Tibial artery (tissue), 4 donors: Measurements from ENCODE around the gene ARFRP1.
"Not testable (repeated sequence)": the region's sequence is repeated elsewhere in the genome, so short reads cannot be mapped to it uniquely, and the experiment has no call there.

Experiments
- DNase-seq, 2 donors: peaks; one replicate each; pipeline ENCODE4 v3.0.0-alpha.2; 2019
- H3K27ac ChIP-seq, 2 donors: fragments of 200-600 bp; sonication (generic) in 1 of 2; 1 replicate in 1 of 2; 2 replicates in 1 of 2; pipeline ENCODE4 v1.5.1; 2018 to 2019; ENCODE audit warnings: mild to moderate bottlenecking in 1 of 2
- H3K27me3 ChIP-seq, 2 donors: fragments of 200-600 bp; sonication (generic) in 1 of 2; one replicate each; pipeline versions ENCODE4 v1.5.1 to v1.6.0; 2016 to 2019
- H3K36me3 ChIP-seq, 3 donors: fragments of 200-600 bp; sonication (generic) in 2 of 3; one replicate each; pipeline ENCODE4 v1.5.1; 2016 to 2019; ENCODE audit warnings: mild to moderate bottlenecking in 2 of 3
- H3K4me1 ChIP-seq, 4 donors: fragments of 200-600 bp; sonication (generic) in 2 of 4; 1 replicate in 3 of 4; 2 replicates in 1 of 4; pipeline ENCODE4 v1.5.1; 2016 to 2019
- H3K4me3 ChIP-seq, 2 donors: fragments of 200-600 bp; sonication (generic) in 1 of 2; 1 replicate in 1 of 2; 2 replicates in 1 of 2; pipeline ENCODE4 v1.5.1; 2018 to 2019; ENCODE audit warnings: mild to moderate bottlenecking in 2 of 2
- H3K9me3 ChIP-seq, 3 donors: fragments of 200-600 bp; sonication (generic) in 1 of 3; one replicate each; pipeline ENCODE4 v1.5.1; 2016 to 2019
- CTCF ChIP-seq, 2 experiments: fragments of 200-600 bp in 1 of 2; fragments of 450-650 bp in 1 of 2; IDR thresholded peaks; one replicate each; pipeline ENCODE4 v1.5.1; 2017 to 2019; ENCODE audit warnings: antibody characterized with exemption in 2 of 2, mild to moderate bottlenecking in 1 of 2, moderate library complexity in 1 of 2
- intact Hi-C: fragments of 100-400 bp; cut with DNase I; formaldehyde crosslinking; loops from one replicate; pipeline ENCODE4 v1.15.0; 2023; ENCODE audit warnings: low total_unique reads

ARFRP1 gene

GRCh38 chr20:63672666-63673065, 35.1 kb downstream of the ARFRP1 start:
- no peak for DNase-seq
- H3K36me3 ChIP-seq, result peaks cover 35 to 83% (median 57%) of the 10 kb centered on the region in 3 donors
- no peak overlapping the region for H3K4me3 ChIP-seq
- H3K4me1 ChIP-seq, result no peaks in the 10 kb centered on the region
- no peaks in the 10 kb centered on the region for H3K9me3 ChIP-seq
- no peaks in the 10 kb centered on the region for H3K27me3 ChIP-seq
- TF ChIP-seq CTCF (IDR thresholded peaks at IDR 0.05), result no peak
- no peak overlapping the region for H3K27ac ChIP-seq
- intact Hi-C loops, result no loop called here

- H3K9me3 ChIP-seq, H3K4me3 ChIP-seq, intact Hi-C loops, H3K4me1 ChIP-seq, H3K27ac ChIP-seq, DNase-seq, H3K27me3 ChIP-seq: not testable (repeated sequence)
- H3K36me3 ChIP-seq, result peaks cover 39 to 86% (median 66%) of the 10 kb centered on the region in 3 donors
Measured at GRCh38 chr20:63671695-63672094, 36.1 kb downstream of the ARFRP1 start.

GRCh38 chr20:63668351-63668750, 39.4 kb downstream of the ARFRP1 start:
- intact Hi-C loops, result no loop called here
- no peak for TF ChIP-seq CTCF (IDR thresholded peaks at IDR 0.05)
- no peak for DNase-seq
- Histone ChIP-seq H3K27ac (no peak overlapping the region), H3K4me1 (no peaks in the 10 kb centered on the region), H3K9me3 (no peaks in the 10 kb centered on the region), H3K27me3 (no peaks in the 10 kb centered on the region), H3K4me3 (no peak overlapping the region), H3K36me3 (peaks cover 30 to 88% (median 60%) of the 10 kb centered on the region in 3 donors)

GRCh38 chr20:63667858-63668257, 39.9 kb downstream of the ARFRP1 start:
- Histone ChIP-seq H3K4me3 (no peak overlapping the region), H3K27ac (no peak overlapping the region), H3K36me3 (peaks cover 25 to 88% (median 63%) of the 10 kb centered on the region in 3 donors), H3K9me3 (no peaks in the 10 kb centered on the region), H3K4me1 (no peaks in the 10 kb centered on the region), H3K27me3 (no peaks in the 10 kb centered on the region)
- intact Hi-C loops, result no loop called here
- DNase-seq, result no peak
- no peak for TF ChIP-seq CTCF (IDR thresholded peaks at IDR 0.05)

- no peak overlapping the region for H3K27ac ChIP-seq
- H3K36me3 ChIP-seq, result peaks cover 21 to 93% (median 71%) of the 10 kb centered on the region in 3 donors
- H3K27me3 ChIP-seq, result no peaks in the 10 kb centered on the region
- no peak overlapping the region for H3K4me3 ChIP-seq
- no peak for TF ChIP-seq CTCF (IDR thresholded peaks at IDR 0.05)
- no peaks in the 10 kb centered on the region for H3K9me3 ChIP-seq
- no peak for DNase-seq
- H3K4me1 ChIP-seq, result no peaks in the 10 kb centered on the region
- intact Hi-C loops, result no loop called here
Measured at GRCh38 chr20:63665708-63666107, 42.1 kb downstream of the ARFRP1 start.

- intact Hi-C loops, result no loop called here
- Histone ChIP-seq H3K4me1 (peaks cover 0 to 6% (median 0%) of the 10 kb centered on the region in 4 donors), H3K4me3 (no peak overlapping the region), H3K27ac (no peak overlapping the region), H3K36me3 (peaks cover 21 to 93% (median 71%) of the 10 kb centered on the region in 3 donors), H3K9me3 (no peaks in the 10 kb centered on the region), H3K27me3 (no peaks in the 10 kb centered on the region)
- no peak for TF ChIP-seq CTCF (IDR thresholded peaks at IDR 0.05)
- DNase-seq, result no peak
Measured at GRCh38 chr20:63664861-63665594, 42.7 kb downstream of the ARFRP1 start.
